Stimulated activated CD8-positive, alpha-beta memory T cell treated with anti-CD3 and anti-CD28 coated beads, Interleukin-15, amount 100 ng/mL, for 48 hours (primary cell): ENCODE data around the gene NOXA1.
"Not testable (repeated sequence)": the region's sequence is repeated elsewhere in the genome, so short reads cannot be mapped to it uniquely, and the experiment has no call there.

ENCODE experiments used
- DNase-seq, 2 donors: peaks; one replicate each; pipeline ENCODE4 v3.0.0-alpha.2; 2020; ENCODE audit warnings: low read depth in 2 of 2

NOXA1 gene

GRCh38 chr9:137404961-137405567, 18.1 kb upstream of the NOXA1 start:
- DNase-seq: no peak

GRCh38 chr9:137405677-137406081, 17.5 kb upstream of the NOXA1 start:
- DNase-seq: no peak

- DNase-seq: no peak
Measured at GRCh38 chr9:137406085-137406760, 17.0 kb upstream of the NOXA1 start.

- peak; percentile 52 to 56 for DNase-seq
Measured at GRCh38 chr9:137406876-137407589, 16.2 kb upstream of the NOXA1 start.

- DNase-seq: no peak
Measured at GRCh38 chr9:137407590-137408300, 15.4 kb upstream of the NOXA1 start.

GRCh38 chr9:137408651-137409405, 14.4 kb upstream of the NOXA1 start:
- DNase-seq: no peak

- no peak for DNase-seq
Measured at GRCh38 chr9:137409515-137409914, 13.7 kb upstream of the NOXA1 start.

GRCh38 chr9:137410236-137410890, 12.8 kb upstream of the NOXA1 start:
- not testable (repeated sequence) for DNase-seq

GRCh38 chr9:137410891-137411249, 12.3 kb upstream of the NOXA1 start:
- DNase-seq: no peak

- no peak for DNase-seq
Measured at GRCh38 chr9:137411260-137411644, 11.9 kb upstream of the NOXA1 start.

GRCh38 chr9:137411645-137412380, 11.4 kb upstream of the NOXA1 start:
- peak; percentile 44 to 61 for DNase-seq

GRCh38 chr9:137412431-137412830, 10.8 kb upstream of the NOXA1 start:
- DNase-seq: no peak

GRCh38 chr9:137415451-137415850, 7.7 kb upstream of the NOXA1 start:
- DNase-seq: no peak

- DNase-seq: no peak
Measured at GRCh38 chr9:137416006-137416562, 7.1 kb upstream of the NOXA1 start.

- DNase-seq: no peak
Measured at GRCh38 chr9:137416563-137417151, 6.5 kb upstream of the NOXA1 start.

- DNase-seq: no peak
Measured at GRCh38 chr9:137417161-137418021, 5.8 kb upstream of the NOXA1 start.

- no peak for DNase-seq
Measured at GRCh38 chr9:137421838-137422603, 1.2 kb upstream of the NOXA1 start.
